Mesenchymal stem cell (in vitro differentiated cells and primary cell): ENCODE results near the gene INVS.

Source experiments
- DNase-seq: peaks from one replicate; pipeline ENCODE4 v3.0.0-alpha.2; 2013
- H2AFZ ChIP-seq: one replicate; pipeline ENCODE4 v1.6.1; 2013; ENCODE audit warnings: low read depth, mild to moderate bottlenecking, control low read depth, inconsistent platforms, low read length, moderate library complexity
- H2AK5ac ChIP-seq: 2 replicates; pipeline ENCODE4 v1.6.1; 2013; ENCODE audit warnings: low read length, moderate library complexity, mild to moderate bottlenecking, inconsistent platforms; ENCODE audit not compliant: severe bottlenecking
- H2BK120ac ChIP-seq: one replicate; pipeline ENCODE4 v1.6.1; 2013; ENCODE audit warnings: low read depth, mild to moderate bottlenecking, inconsistent platforms, low read length, moderate library complexity
- H2BK12ac ChIP-seq, 2 experiments: one replicate each; pipeline ENCODE4 v1.6.1; 2013; ENCODE audit warnings: inconsistent platforms in 2 of 2, low read length in 2 of 2, mild to moderate bottlenecking in 2 of 2, moderate library complexity in 2 of 2, control low read depth in 1 of 2
- H2BK15ac ChIP-seq: one replicate; pipeline ENCODE4 v1.6.1; 2013; ENCODE audit warnings: mild to moderate bottlenecking, low read depth, inconsistent platforms; ENCODE audit not compliant: poor library complexity, severe bottlenecking
- H2BK5ac ChIP-seq: 2 replicates; pipeline ENCODE4 v1.6.1; 2013; ENCODE audit warnings: low read depth, mild to moderate bottlenecking, low read length, control low read depth, inconsistent platforms; ENCODE audit not compliant: poor library complexity, severe bottlenecking
- H3K14ac ChIP-seq, 2 experiments: one replicate each; pipeline ENCODE4 v1.6.1; 2013; ENCODE audit warnings: inconsistent platforms in 2 of 2, low read length in 2 of 2, control low read depth in 1 of 2, mild to moderate bottlenecking in 1 of 2, moderate library complexity in 1 of 2
- H3K18ac ChIP-seq, 2 experiments: one replicate each; pipeline ENCODE4 v1.6.1; 2013; ENCODE audit warnings: inconsistent platforms in 2 of 2, low read length in 2 of 2, control low read depth in 1 of 2, low read depth in 1 of 2, mild to moderate bottlenecking in 1 of 2
- H3K23ac ChIP-seq, 2 experiments: one replicate each; pipeline ENCODE4 v1.6.1; 2013; ENCODE audit warnings: inconsistent platforms in 2 of 2, low read length in 2 of 2, mild to moderate bottlenecking in 2 of 2, moderate library complexity in 2 of 2, control low read depth in 1 of 2
- H3K27ac ChIP-seq: 2 replicates; pipeline ENCODE4 v1.5.1; 2013; ENCODE audit warnings: mild to moderate bottlenecking, moderate library complexity, low read length, control low read depth, inconsistent platforms; ENCODE audit not compliant: poor library complexity, severe bottlenecking
- H3K27me3 ChIP-seq, 2 experiments: 2 replicates each; pipeline versions ENCODE4 v1.6.1 to v1.7.0; 2013; ENCODE audit warnings: low read length in 2 of 2, mild to moderate bottlenecking in 2 of 2, moderate library complexity in 2 of 2, control low read depth in 1 of 2, inconsistent platforms in 1 of 2; ENCODE audit not compliant: control insufficient read depth in 1 of 2, insufficient read depth in 1 of 2
- H3K36me3 ChIP-seq, 2 experiments: 2 replicates each; pipeline versions ENCODE4 v1.6.1 to v1.7.0; 2013; ENCODE audit warnings: low read length in 2 of 2, control low read depth in 1 of 2, inconsistent platforms in 1 of 2, low read depth in 1 of 2, mild to moderate bottlenecking in 1 of 2; ENCODE audit not compliant: insufficient read depth in 2 of 2, control insufficient read depth in 1 of 2
- H3K4ac ChIP-seq, 2 experiments: one replicate each; pipeline ENCODE4 v1.6.1; 2013; ENCODE audit warnings: inconsistent platforms in 2 of 2, low read length in 2 of 2, mild to moderate bottlenecking in 2 of 2, moderate library complexity in 2 of 2, control low read depth in 1 of 2, low read depth in 1 of 2
- H3K4me1 ChIP-seq: 2 replicates; pipeline ENCODE4 v1.6.1; 2013; ENCODE audit warnings: low read depth, low read length, control low read depth; ENCODE audit not compliant: control insufficient read depth, insufficient read depth
- H3K4me2 ChIP-seq: 2 replicates; pipeline ENCODE4 v1.6.1; 2013; ENCODE audit warnings: low read length, mild to moderate bottlenecking, inconsistent platforms; ENCODE audit not compliant: poor library complexity, severe bottlenecking
- H3K4me3 ChIP-seq, 2 experiments: 2 replicates each; pipeline versions ENCODE4 v1.5.1 to v1.7.0; 2013; ENCODE audit warnings: low read length in 2 of 2, mild to moderate bottlenecking in 2 of 2, control low read depth in 1 of 2, low read depth in 1 of 2; ENCODE audit not compliant: insufficient read depth in 1 of 2
- H3K79me1 ChIP-seq: replicated peaks from 2 replicates; pipeline ENCODE4 v1.6.1; 2013; ENCODE audit warnings: mild to moderate bottlenecking, control low read depth, low read length, inconsistent platforms; ENCODE audit not compliant: poor library complexity, severe bottlenecking
- H3K9ac ChIP-seq: 2 replicates; pipeline ENCODE4 v1.7.0; 2013; ENCODE audit warnings: mild to moderate bottlenecking, low read length, moderate library complexity
- H3K9me3 ChIP-seq: 2 replicates; pipeline ENCODE4 v1.7.0; 2013; ENCODE audit warnings: mild to moderate bottlenecking, low read length; ENCODE audit not compliant: control insufficient read depth
- H4K8ac ChIP-seq: one replicate; pipeline ENCODE4 v1.6.1; 2013; ENCODE audit warnings: inconsistent platforms, mild to moderate bottlenecking, low read length, moderate library complexity
- H4K91ac ChIP-seq: one replicate; pipeline ENCODE4 v1.6.1; 2013; ENCODE audit warnings: mild to moderate bottlenecking, low read length, inconsistent platforms
- WGBS: methylation state at CpG from one replicate; pipeline ENCODE4 v1.1.7; 2013; ENCODE audit warnings: mixed read lengths; 5-methylcytosine and 5-hydroxymethylcytosine counted together

INVS gene

GRCh38 chr9:100219347-100219746 lies 120.3 kb downstream of the INVS start:
- H2BK15ac ChIP-seq = no peak overlapping the region
- no peak overlapping the region for H2AFZ ChIP-seq
- no peak overlapping the region for H3K27ac ChIP-seq
- H2BK12ac ChIP-seq = no peak overlapping the region
- H3K4ac ChIP-seq = no peak overlapping the region
- no peak overlapping the region for H4K8ac ChIP-seq
- no peaks in the 10 kb centered on the region for H3K27me3 ChIP-seq
- H3K4me1 ChIP-seq = peaks cover 1% of the 10 kb centered on the region
- no peak overlapping the region for H2AK5ac ChIP-seq
- no peak overlapping the region for H3K23ac ChIP-seq
- no peak overlapping the region for H4K91ac ChIP-seq
- no peaks in the 10 kb centered on the region for H3K36me3 ChIP-seq
- WGBS = no CpG with 5 or more reads among the region's 1 CpG
- no peak overlapping the region for H3K18ac ChIP-seq
- no peaks in the 10 kb centered on the region for H3K9me3 ChIP-seq
- no peak overlapping the region for H2BK5ac ChIP-seq
- H3K4me2 ChIP-seq = no peak overlapping the region
- DNase-seq = no peak
- peaks cover 5% of the 10 kb centered on the region for H3K79me1 ChIP-seq
- H2BK120ac ChIP-seq = no peak overlapping the region
- H3K14ac ChIP-seq = no peak overlapping the region
- H3K4me3 ChIP-seq = no peak overlapping the region
- no peak overlapping the region for H3K9ac ChIP-seq

DNA sequence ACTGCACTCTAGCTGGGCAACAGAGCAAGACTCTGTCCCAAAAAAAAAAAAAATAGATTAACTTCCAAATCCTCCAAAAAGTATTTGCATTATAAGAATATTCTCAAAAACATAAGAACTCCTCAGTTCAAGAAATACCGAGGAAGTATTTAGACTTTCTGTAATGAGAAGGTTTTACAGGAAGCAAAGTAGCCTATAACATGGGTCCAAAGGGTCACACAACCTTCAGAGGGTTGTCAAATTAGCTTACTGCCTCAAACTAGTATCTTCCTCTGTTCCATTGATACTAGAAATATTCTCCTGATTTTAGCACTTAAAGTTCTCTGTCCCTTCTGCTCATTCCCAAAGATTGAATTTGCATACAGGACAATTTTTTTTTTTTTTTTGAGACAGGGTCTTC lies 121.9 kb downstream of the INVS start:
- no peak overlapping the region for H2AK5ac ChIP-seq
- H3K79me1 ChIP-seq = peaks cover 5% of the 10 kb centered on the region
- no peak overlapping the region for H3K4me3 ChIP-seq
- no peak overlapping the region for H3K14ac ChIP-seq
- no peak overlapping the region for H4K91ac ChIP-seq
- no peak overlapping the region for H3K27ac ChIP-seq
- H3K4me2 ChIP-seq = no peak overlapping the region
- H2BK5ac ChIP-seq = no peak overlapping the region
- H3K9me3 ChIP-seq = no peaks in the 10 kb centered on the region
- no peak overlapping the region for H3K23ac ChIP-seq
- H3K36me3 ChIP-seq = peaks cover 0 to under 1% of the 10 kb centered on the region in 2 experiments
- H3K9ac ChIP-seq = no peak overlapping the region
- no peak for DNase-seq
- no peak overlapping the region for H3K18ac ChIP-seq
- peaks cover 1% of the 10 kb centered on the region for H3K4me1 ChIP-seq
- no peak overlapping the region for H2BK15ac ChIP-seq
- H3K27me3 ChIP-seq = no peaks in the 10 kb centered on the region
- H2BK120ac ChIP-seq = no peak overlapping the region
- no peak overlapping the region for H2AFZ ChIP-seq
- no peak overlapping the region for H2BK12ac ChIP-seq
- no peak overlapping the region for H4K8ac ChIP-seq
- no peak overlapping the region for H3K4ac ChIP-seq
- WGBS = no CpG with 5 or more reads among the region's 1 CpG

- no peak overlapping the region for H2AK5ac ChIP-seq
- DNase-seq = no peak
- no peaks in the 10 kb centered on the region for H3K27me3 ChIP-seq
- H3K4me1 ChIP-seq = peaks cover 1% of the 10 kb centered on the region
- peaks cover 0 to 6% of the 10 kb centered on the region in 2 experiments for H3K36me3 ChIP-seq
- H3K4me2 ChIP-seq = no peak overlapping the region
- no peak overlapping the region for H2BK15ac ChIP-seq
- H3K18ac ChIP-seq = no peak overlapping the region
- no peak overlapping the region for H4K91ac ChIP-seq
- H3K9ac ChIP-seq = no peak overlapping the region
- no peak overlapping the region for H3K23ac ChIP-seq
- no peak overlapping the region for H2BK5ac ChIP-seq
- no peak overlapping the region for H2BK120ac ChIP-seq
- H3K4me3 ChIP-seq = no peak overlapping the region
- WGBS = no CpG with 5 or more reads among the region's 1 CpG
- no peak overlapping the region for H2BK12ac ChIP-seq
- no peak overlapping the region for H3K4ac ChIP-seq
- H3K14ac ChIP-seq = no peak overlapping the region
- H3K27ac ChIP-seq = no peak overlapping the region
- H2AFZ ChIP-seq = no peak overlapping the region
- H4K8ac ChIP-seq = no peak overlapping the region
- H3K9me3 ChIP-seq = no peaks in the 10 kb centered on the region
- peaks cover 4% of the 10 kb centered on the region for H3K79me1 ChIP-seq
These were observed 122.5 kb downstream of the INVS start for GRCh38 chr9:100221538-100221937.

DNA sequence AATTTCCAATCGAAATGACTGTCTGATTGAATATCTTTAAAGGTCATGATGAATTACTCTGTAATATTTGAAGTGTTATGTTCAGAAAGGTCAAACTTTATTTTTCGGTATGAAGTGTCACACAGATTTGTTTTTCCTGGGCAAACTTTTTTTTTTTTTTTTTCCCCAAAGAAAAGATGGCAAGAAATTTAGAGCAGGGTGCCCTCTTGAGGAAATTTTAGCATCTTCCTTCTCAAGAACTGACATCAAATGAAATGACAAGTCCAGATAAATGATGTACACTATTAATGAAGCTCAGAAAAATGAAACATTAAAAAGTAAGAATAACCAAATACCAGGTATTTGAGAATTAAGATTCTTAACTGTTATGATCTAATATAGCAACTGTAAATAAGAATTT lies 123.6 kb downstream of the INVS start:
- H3K4ac ChIP-seq = no peak overlapping the region
- no peak overlapping the region for H3K9ac ChIP-seq
- no peak overlapping the region for H2BK120ac ChIP-seq
- no peaks in the 10 kb centered on the region for H3K4me1 ChIP-seq
- no peaks in the 10 kb centered on the region for H3K9me3 ChIP-seq
- no peak overlapping the region for H4K8ac ChIP-seq
- no peak overlapping the region for H3K18ac ChIP-seq
- no peak overlapping the region for H2BK15ac ChIP-seq
- H2BK12ac ChIP-seq = no peak overlapping the region
- peaks cover 0 to 17% of the 10 kb centered on the region in 2 experiments for H3K36me3 ChIP-seq
- no peaks in the 10 kb centered on the region for H3K79me1 ChIP-seq
- WGBS = 64% methylated on average over 1 of the region's 2 CpGs
- no peak overlapping the region for H3K4me2 ChIP-seq
- H3K23ac ChIP-seq = no peak overlapping the region
- H3K4me3 ChIP-seq = no peak overlapping the region
- DNase-seq = peak; percentile 57
- H2AK5ac ChIP-seq = no peak overlapping the region
- no peaks in the 10 kb centered on the region for H3K27me3 ChIP-seq
- H4K91ac ChIP-seq = no peak overlapping the region
- no peak overlapping the region for H2BK5ac ChIP-seq
- H3K14ac ChIP-seq = no peak overlapping the region
- no peak overlapping the region for H2AFZ ChIP-seq
- H3K27ac ChIP-seq = no peak overlapping the region
